ENCODE results near the gene NAB1. TPM values are rescaled to one million over a fixed set of nuclear protein-coding genes. Genes with fewer than 3 reads are reported as not detected.
"Not testable (repeated sequence)": the region's sequence is repeated elsewhere in the genome, so short reads cannot be mapped to it uniquely, and the experiment has no call there.

The NAB1 gene
- total RNA-seq, 1 experiment from 2014 or later: 32.6 TPM

- DNase-seq (ENCODE audit: low spot score): no peak
- CTCF ChIA-PET: no interaction called here
- Histone ChIP-seq H3K27me3 (replicated peaks; ENCODE audit: insufficient read depth, low read depth, low read length, poor library complexity) (no peaks in the 10 kb centered on the region), H3K4me1 (ENCODE audit: insufficient read depth, low read length, poor library complexity, severe bottlenecking) (no peaks in the 10 kb centered on the region), H3K9me3 (ENCODE audit: low read depth, low read length, poor library complexity, severe bottlenecking) (no peaks in the 10 kb centered on the region), H3K36me3 (ENCODE audit: insufficient read depth, low read length, poor library complexity, severe bottlenecking) (no peaks in the 10 kb centered on the region), H3K27ac (ENCODE audit: low read depth, low read length, poor library complexity, severe bottlenecking) (no peak overlapping the region), H3K4me3 (ENCODE audit: low read depth, low read length, poor library complexity, severe bottlenecking) (no peak overlapping the region)
- no TSS peak for BruUV-seq (replicated peaks)
- POLR2A ChIA-PET (ENCODE audit: low non-redundant PET): no interaction called here
- intact Hi-C loops (cut with micrococcal nuclease; ENCODE audit: unreplicated experiment): no loop called here
- TF ChIP-seq CTCF (conservative IDR thresholded peaks at IDR 0.05; ENCODE audit: low read depth, low read length) (no peak), EZH2 (IDR thresholded peaks at IDR 0.05; ENCODE audit: borderline replicate concordance, low read depth, low read length, poor library complexity, severe bottlenecking) (no peak)
These were observed 52.7 kb downstream of the NAB1 start for GRCh38 chr2:190701586-190701985.

- ChIA-PET POLR2A (ENCODE audit: low non-redundant PET) (no interaction called here), CTCF (no interaction called here)
- no TSS peak for BruUV-seq (replicated peaks)
- DNase-seq (ENCODE audit: low spot score): no peak
- TF ChIP-seq CTCF (conservative IDR thresholded peaks at IDR 0.05; ENCODE audit: low read depth, low read length) (no peak), EZH2 (IDR thresholded peaks at IDR 0.05; ENCODE audit: borderline replicate concordance, low read depth, low read length, poor library complexity, severe bottlenecking) (no peak)
- intact Hi-C loops (cut with micrococcal nuclease; ENCODE audit: unreplicated experiment): no loop called here
- Histone ChIP-seq H3K36me3 (ENCODE audit: insufficient read depth, low read length, poor library complexity, severe bottlenecking) (no peaks in the 10 kb centered on the region), H3K27me3 (replicated peaks; ENCODE audit: insufficient read depth, low read depth, low read length, poor library complexity) (no peaks in the 10 kb centered on the region), H3K4me1 (ENCODE audit: insufficient read depth, low read length, poor library complexity, severe bottlenecking) (no peaks in the 10 kb centered on the region), H3K4me3 (ENCODE audit: low read depth, low read length, poor library complexity, severe bottlenecking) (no peak overlapping the region), H3K27ac (ENCODE audit: low read depth, low read length, poor library complexity, severe bottlenecking) (no peak overlapping the region), H3K9me3 (ENCODE audit: low read depth, low read length, poor library complexity, severe bottlenecking) (peaks cover 4% of the 10 kb centered on the region)
These were observed 56.4 kb downstream of the NAB1 start for GRCh38 chr2:190705280-190705679.

DNA sequence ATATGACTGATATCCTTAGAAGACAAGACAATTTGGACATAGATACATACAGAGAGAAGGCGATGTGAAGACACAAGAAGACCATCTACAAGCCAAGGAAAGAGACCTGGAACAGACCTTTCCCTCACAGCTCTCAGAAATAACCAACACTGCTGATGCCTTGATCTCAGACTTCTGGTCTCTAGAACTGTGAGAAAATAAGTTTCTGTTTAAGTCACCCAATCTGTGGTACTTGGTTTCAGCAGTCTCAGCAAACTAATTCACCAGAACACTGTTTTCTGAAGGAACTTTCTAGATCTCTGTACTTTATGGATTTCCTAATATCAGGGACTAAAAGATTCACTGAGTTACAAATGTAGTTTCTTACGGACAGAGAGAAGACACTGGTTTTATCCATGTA lies 58.8 kb downstream of the NAB1 start:
- Histone ChIP-seq H3K9me3 (ENCODE audit: low read depth, low read length, poor library complexity, severe bottlenecking) (peaks cover 4% of the 10 kb centered on the region), H3K27ac (ENCODE audit: low read depth, low read length, poor library complexity, severe bottlenecking) (no peak overlapping the region), H3K27me3 (replicated peaks; ENCODE audit: insufficient read depth, low read depth, low read length, poor library complexity) (no peaks in the 10 kb centered on the region), H3K4me1 (ENCODE audit: insufficient read depth, low read length, poor library complexity, severe bottlenecking) (no peaks in the 10 kb centered on the region), H3K36me3 (ENCODE audit: insufficient read depth, low read length, poor library complexity, severe bottlenecking) (no peaks in the 10 kb centered on the region), H3K4me3 (ENCODE audit: low read depth, low read length, poor library complexity, severe bottlenecking) (no peak overlapping the region)
- no peak for DNase-seq (ENCODE audit: low spot score)
- no peak for TF ChIP-seq CTCF (conservative IDR thresholded peaks at IDR 0.05; ENCODE audit: low read depth, low read length)
- intact Hi-C loops (cut with micrococcal nuclease; ENCODE audit: unreplicated experiment): no loop called here
- BruUV-seq (replicated peaks): no TSS peak
- POLR2A ChIA-PET (ENCODE audit: low non-redundant PET): no interaction called here
- CTCF ChIA-PET: no interaction called here

- DNase-seq (ENCODE audit: low spot score); H3K27ac ChIP-seq (ENCODE audit: low read depth, low read length, poor library complexity, severe bottlenecking); H3K4me3 ChIP-seq (ENCODE audit: low read depth, low read length, poor library complexity, severe bottlenecking); H3K36me3 ChIP-seq (ENCODE audit: insufficient read depth, low read length, poor library complexity, severe bottlenecking); H3K9me3 ChIP-seq (ENCODE audit: low read depth, low read length, poor library complexity, severe bottlenecking); BruUV-seq (replicated peaks); H3K27me3 ChIP-seq (replicated peaks; ENCODE audit: insufficient read depth, low read depth, low read length, poor library complexity); POLR2A ChIA-PET (ENCODE audit: low non-redundant PET); H3K4me1 ChIP-seq (ENCODE audit: insufficient read depth, low read length, poor library complexity, severe bottlenecking); intact Hi-C loops (cut with micrococcal nuclease; ENCODE audit: unreplicated experiment); CTCF ChIA-PET: not testable (repeated sequence)
These were observed 59.8 kb downstream of the NAB1 start for GRCh38 chr2:190708650-190709049.
